Adrenal gland (tissue), 12 donors: ENCODE measurements around the gene SOS1. TPM values are rescaled to one million over a fixed set of nuclear protein-coding genes. Genes with fewer than 3 reads are reported as not detected.

Experiments used
- DNase-seq, 7 donors: peaks; one replicate each; pipeline ENCODE4 v3.0.0-alpha.2; 2019 to 2020
- H3K27ac ChIP-seq, 5 donors: fragments of 200-600 bp; sonication (generic) in 4 of 5; 1 replicate in 3 of 5; 2 replicates in 2 of 5; pipeline versions ENCODE4 v1.5.1 to v1.8.0; 2016 to 2020; ENCODE audit warnings: mild to moderate bottlenecking in 1 of 5
- H3K27me3 ChIP-seq: fragments of 200-600 bp; 2 replicates; pipeline ENCODE4 v1.8.0; 2021
- H3K36me3 ChIP-seq, 2 donors: fragments of 200-600 bp; replicated peaks in 1 of 2; 1 replicate in 1 of 2; 2 replicates in 1 of 2; pipeline versions ENCODE4 v1.5.1 to v1.8.0; 2018 to 2022
- H3K4me1 ChIP-seq, 2 donors: fragments of 200-600 bp; replicated peaks in 1 of 2; 1 replicate in 1 of 2; 2 replicates in 1 of 2; pipeline versions ENCODE4 v1.5.1 to v1.8.0; 2018 to 2021
- H3K4me3 ChIP-seq, 4 donors: fragments of 200-600 bp; sonication (generic) in 3 of 4; one replicate each; pipeline ENCODE4 v1.5.1; 2016 to 2018
- H3K9me3 ChIP-seq, 3 donors: fragments of 200-600 bp; sonication (generic) in 1 of 3; replicated peaks in 1 of 3; 1 replicate in 2 of 3; 2 replicates in 1 of 3; pipeline versions ENCODE4 v1.5.1 to v1.8.0; 2016 to 2021
- POLR2A ChIP-seq, 2 donors: fragments of 450-650 bp; IDR thresholded peaks; one replicate each; pipeline ENCODE4 v1.6.1; 2017; ENCODE audit warnings: antibody characterized with exemption in 2 of 2, mild to moderate bottlenecking in 2 of 2, moderate library complexity in 1 of 2
- WGBS, 4 donors: extraction: QIAGEN DNeasy Blood & Tissue Kit in 2 of 4; methylation state at CpG; one replicate each; pipeline versions ENCODE4 v1.1.5 to v1.1.7; 2013 to 2017; 5-methylcytosine and 5-hydroxymethylcytosine counted together
- intact Hi-C, 2 donors: fragments of 100-400 bp; cut with DNase I; formaldehyde crosslinking; loops; one replicate each; pipeline versions ENCODE4 v1.14.1 to v1.15.0; 2022 to 2023
- polyA plus RNA-seq, 3 donors: library from polyadenylated mRNA; stranded (reverse); fragments of 200-250 nt in 2 of 3; fragments of 350-450 nt in 1 of 3; fragmentation: Illumina TruSeq in 1 of 3; extraction: RNeasy Lipid Tissue Mini Kit (QIAGEN cat#74804) in 1 of 3; gene quantifications; one replicate each; pipeline ENCODE4 v1.2.3, GENCODE V29; 2013 to 2014
- total RNA-seq, 9 donors: library from RNA; depleted of rRNA in 4 of 9; stranded (reverse); fragments of >200 nt in 4 of 9; fragments of 120-200 nt in 1 of 9; fragmentation: NEBNext Ultra II Directional in 1 of 9; extraction: Animal tissue kit (Norgen Biotek cat#: 25700) in 1 of 9; gene quantifications; one replicate each; pipeline versions ENCODE4 v1.1.0 to v1.2.4, GENCODE V29; 2013 to 2023
- TF ChIP-seq, protein P1 (sequence below), 6 experiments: fragments of 450-650 bp in 4 of 6; fragments of 200-600 bp in 2 of 6; sonication (generic) in 1 of 6; IDR thresholded peaks; 1 replicate in 5 of 6; 2 replicates in 1 of 6; pipeline versions ENCODE4 v1.5.1 to v1.8.0; 2016 to 2021; ENCODE audit warnings: antibody characterized with exemption in 6 of 6, mild to moderate bottlenecking in 2 of 6, moderate library complexity in 1 of 6
- donor health status: healthy with polysubstance abuse.
- donor health status: Bipolar disorder and iron deficiency.
- donor health status: DM: yes; HTN: yes; CAD: no.
- donor health status: DM: no; HTN: no; CAD: no.
- donor health status: DM: no; HTN: no; CAD: no.
- donor health status: DM: yes; HTN: yes; CAD: no.

Gene SOS1
- total and polyA plus RNA-seq, 12 donors = 6.4 to 42.0 (median 26.5) TPM

DNA sequence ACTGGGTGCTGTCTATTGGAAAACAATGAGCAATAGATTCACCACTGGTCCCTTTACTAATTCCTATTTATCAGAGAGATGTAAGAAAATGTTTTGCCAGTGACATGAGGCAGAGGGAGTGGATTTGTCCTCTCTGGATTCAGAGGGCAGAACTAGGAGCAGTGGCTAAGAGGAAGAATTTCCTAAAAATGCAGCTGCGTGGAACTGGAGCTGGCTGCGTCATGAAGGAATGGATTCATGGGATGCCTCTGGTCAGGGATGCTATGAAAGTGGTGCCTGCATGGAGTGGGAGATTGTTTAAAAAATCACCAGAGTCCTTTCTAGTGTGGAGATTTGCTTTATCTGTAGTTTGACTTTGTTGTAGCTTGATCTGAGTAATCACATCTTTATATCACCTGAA is 152.8 kb downstream of the SOS1 start:
- no peaks in the 10 kb centered on the region for H3K9me3 ChIP-seq
- 94 to 100% (median 96%) methylated on average over 2 of the region's 2 CpGs for WGBS, 4 donors
- no peak overlapping the region for H3K4me3 ChIP-seq
- intact Hi-C loops = no loop called here
- DNase-seq = no peak
- H3K27ac ChIP-seq = no peak overlapping the region
- no peaks in the 10 kb centered on the region for H3K36me3 ChIP-seq
- H3K27me3 ChIP-seq = no peaks in the 10 kb centered on the region
- no peaks in the 10 kb centered on the region for H3K4me1 ChIP-seq
- no peak for TF ChIP-seq POLR2A (IDR thresholded peaks at IDR 0.05)
- TF ChIP-seq, protein P1, sequence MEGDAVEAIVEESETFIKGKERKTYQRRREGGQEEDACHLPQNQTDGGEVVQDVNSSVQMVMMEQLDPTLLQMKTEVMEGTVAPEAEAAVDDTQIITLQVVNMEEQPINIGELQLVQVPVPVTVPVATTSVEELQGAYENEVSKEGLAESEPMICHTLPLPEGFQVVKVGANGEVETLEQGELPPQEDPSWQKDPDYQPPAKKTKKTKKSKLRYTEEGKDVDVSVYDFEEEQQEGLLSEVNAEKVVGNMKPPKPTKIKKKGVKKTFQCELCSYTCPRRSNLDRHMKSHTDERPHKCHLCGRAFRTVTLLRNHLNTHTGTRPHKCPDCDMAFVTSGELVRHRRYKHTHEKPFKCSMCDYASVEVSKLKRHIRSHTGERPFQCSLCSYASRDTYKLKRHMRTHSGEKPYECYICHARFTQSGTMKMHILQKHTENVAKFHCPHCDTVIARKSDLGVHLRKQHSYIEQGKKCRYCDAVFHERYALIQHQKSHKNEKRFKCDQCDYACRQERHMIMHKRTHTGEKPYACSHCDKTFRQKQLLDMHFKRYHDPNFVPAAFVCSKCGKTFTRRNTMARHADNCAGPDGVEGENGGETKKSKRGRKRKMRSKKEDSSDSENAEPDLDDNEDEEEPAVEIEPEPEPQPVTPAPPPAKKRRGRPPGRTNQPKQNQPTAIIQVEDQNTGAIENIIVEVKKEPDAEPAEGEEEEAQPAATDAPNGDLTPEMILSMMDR (IDR thresholded peaks at IDR 0.05) = no peak

DNA sequence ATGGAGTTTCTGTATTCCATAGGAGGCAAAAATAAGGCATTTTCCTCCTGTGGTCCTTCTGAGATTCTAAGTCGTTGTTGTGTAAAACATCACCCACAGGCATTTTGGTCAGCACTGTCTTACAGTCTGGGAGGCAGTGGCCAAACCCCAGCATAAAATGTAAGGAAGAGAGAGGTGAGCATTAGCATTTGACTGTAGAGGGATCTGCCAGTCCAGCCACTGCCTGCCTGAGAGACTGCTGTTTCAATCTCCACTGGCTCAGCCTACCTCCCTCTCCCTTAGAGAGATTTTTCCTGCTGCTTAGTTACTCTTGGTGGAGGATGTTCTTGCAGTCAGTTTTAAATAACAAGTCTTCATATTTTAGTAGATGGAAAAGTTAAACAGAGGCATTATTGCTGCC is 154.2 kb downstream of the SOS1 start:
- no peaks in the 10 kb centered on the region for H3K9me3 ChIP-seq
- H3K27ac ChIP-seq = no peak overlapping the region
- intact Hi-C loops = no loop called here
- no peaks in the 10 kb centered on the region for H3K27me3 ChIP-seq
- 44 to 73% (median 55%) methylated on average over 1 of the region's 1 CpG for WGBS, 4 donors
- no peaks in the 10 kb centered on the region for H3K4me1 ChIP-seq
- DNase-seq = no peak
- TF ChIP-seq, protein P1 (IDR thresholded peaks at IDR 0.05) = no peak
- TF ChIP-seq POLR2A (IDR thresholded peaks at IDR 0.05) = no peak
- no peak overlapping the region for H3K4me3 ChIP-seq
- H3K36me3 ChIP-seq = no peaks in the 10 kb centered on the region

DNA sequence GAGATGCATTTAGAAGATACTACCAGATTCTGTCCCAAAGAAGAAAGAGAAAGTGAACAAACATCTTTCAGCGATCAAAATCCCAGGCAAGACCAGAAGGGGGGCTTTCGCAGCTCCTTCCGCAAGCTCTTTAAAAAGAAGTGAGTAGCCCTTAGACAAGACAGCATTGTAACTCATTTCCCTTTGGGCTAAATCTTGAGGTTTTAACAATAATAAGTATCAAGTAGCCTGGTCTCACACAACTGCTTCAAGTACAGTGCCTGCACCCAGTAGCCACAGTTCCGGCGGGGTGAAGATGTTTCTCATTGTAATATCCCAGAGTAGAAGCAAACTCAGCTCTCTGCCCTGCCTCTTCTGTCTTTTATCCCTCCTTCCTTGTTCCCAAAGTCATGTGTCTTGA is 154.8 kb downstream of the SOS1 start:
- Histone ChIP-seq H3K9me3 (no peaks in the 10 kb centered on the region), H3K4me1 (no peaks in the 10 kb centered on the region), H3K27me3 (no peaks in the 10 kb centered on the region), H3K27ac (no peak overlapping the region), H3K36me3 (no peaks in the 10 kb centered on the region), H3K4me3 (no peak overlapping the region)
- no peak for TF ChIP-seq POLR2A (IDR thresholded peaks at IDR 0.05)
- TF ChIP-seq, protein P1 (IDR thresholded peaks at IDR 0.05) = no peak
- 95 to 99% (median 97%) methylated on average over 5 of the region's 5 CpGs for WGBS, 4 donors
- intact Hi-C loops = no loop called here
- no peak for DNase-seq

DNA sequence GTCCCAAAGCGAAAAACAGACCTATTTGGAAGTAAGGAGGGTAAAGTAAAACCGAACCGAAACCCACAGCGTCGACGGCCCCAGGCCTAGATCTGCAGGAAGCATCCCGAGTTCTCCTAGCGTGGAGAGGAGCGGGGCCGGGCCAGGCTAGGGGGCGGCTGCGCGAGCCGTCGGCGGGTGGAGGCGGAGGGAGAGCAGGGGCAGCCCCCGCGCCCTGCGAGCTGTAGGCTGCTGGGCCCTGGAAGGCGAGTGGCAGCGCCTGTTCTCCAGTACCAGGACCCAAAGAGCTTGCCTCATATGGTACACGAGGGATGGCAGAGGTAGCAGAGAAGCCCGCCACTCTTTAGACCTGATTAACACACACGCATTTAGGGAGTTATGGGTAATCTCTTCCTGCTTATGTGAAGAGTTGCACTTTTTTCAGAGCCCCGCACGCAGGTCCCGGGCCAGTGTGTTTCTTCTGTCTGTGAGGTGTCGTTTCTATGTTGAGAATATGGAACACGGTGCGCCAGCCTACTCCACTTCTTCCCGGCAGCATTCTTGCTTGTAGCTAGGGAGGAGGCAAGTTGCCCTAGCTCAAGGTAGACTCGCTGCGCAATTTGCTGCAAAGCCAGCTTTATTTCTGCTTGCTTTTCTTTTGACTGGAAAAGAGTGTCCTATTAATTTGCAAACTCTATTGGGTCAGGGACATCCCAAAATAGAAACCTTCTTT is 160.1 kb downstream of the SOS1 start:
- Histone ChIP-seq H3K27me3 (no peaks in the 10 kb centered on the region), H3K4me1 (peaks cover 6% of the 10 kb centered on the region in 2 donors), H3K9me3 (no peaks in the 10 kb centered on the region), H3K36me3 (no peaks in the 10 kb centered on the region), H3K27ac (peak overlapping the region in 1 of 5 donors; percentile 3), H3K4me3 (peak overlapping the region in 1 of 4 donors; percentile 62)
- WGBS, 4 donors = 48 to 61% (median 54%) methylated on average over 21 to 34 of the region's 34 CpGs
- no peak for TF ChIP-seq POLR2A (IDR thresholded peaks at IDR 0.05)
- TF ChIP-seq, protein P1 (IDR thresholded peaks at IDR 0.05) = no peak
- intact Hi-C loops = no loop called here
- peak in 3 of 7 donors; percentile 19 to 53 (median 23) for DNase-seq
